HepG2 (cell line): ENCODE data around the gene BPHL. TPM values are rescaled to one million over a fixed set of nuclear protein-coding genes. Genes with fewer than 3 reads are reported as not detected.

ENCODE experiments used
- ARID4A ChIP-seq: sonication (generic); formaldehyde crosslinking; IDR thresholded peaks from 2 replicates; pipeline ENCODE4 v1.5.0; 2020; ENCODE audit warnings: mild to moderate bottlenecking, missing genetic modification reagents, borderline replicate concordance
- EHMT2 ChIP-seq: fragments of 200-600 bp; sonication (generic); IDR thresholded peaks from 2 replicates; pipeline ENCODE4 v1.7.0; 2017; ENCODE audit warnings: antibody characterized with exemption, low read depth, low read length, borderline replicate concordance
- HNRNPLL ChIP-seq: fragments of 200-400 bp; formaldehyde crosslinking; IDR thresholded peaks from 2 replicates; pipeline ENCODE4 v1.6.1; 2017; ENCODE audit warnings: mild to moderate bottlenecking, low read depth, low read length; ENCODE audit not compliant: poor library complexity, severe bottlenecking
- LRRFIP1 ChIP-seq: sonication (generic); formaldehyde crosslinking; conservative IDR thresholded peaks from 2 replicates; pipeline ENCODE4 v1.4.0; 2020; ENCODE audit warnings: missing genetic modification reagents
- PAWR ChIP-seq: sonication (generic); formaldehyde crosslinking; IDR thresholded peaks from 2 replicates; pipeline ENCODE4 v1.4.0; 2020; ENCODE audit warnings: missing genetic modification reagents, mild to moderate bottlenecking, borderline replicate concordance
- RERE ChIP-seq: IDR thresholded peaks from 2 replicates; pipeline ENCODE4 v1.6.1; 2016; ENCODE audit warnings: low read depth, missing genetic modification reagents, missing compliant biosample characterization
- SRSF9 ChIP-seq: fragments of 200-400 bp; formaldehyde crosslinking; IDR thresholded peaks from 2 replicates; pipeline ENCODE4 v1.6.1; 2018; ENCODE audit warnings: borderline replicate concordance, mild to moderate bottlenecking, low read depth, low read length; ENCODE audit not compliant: insufficient read depth, poor library complexity, severe bottlenecking
- ZFP91 ChIP-seq: sonication (generic); formaldehyde crosslinking; IDR thresholded peaks from 2 replicates; pipeline ENCODE4 v1.9.0; 2022; ENCODE audit warnings: missing genetic modification reagents, mild to moderate bottlenecking, borderline replicate concordance
- ZMAT3 ChIP-seq: sonication (generic); formaldehyde crosslinking; conservative IDR thresholded peaks from 2 replicates; pipeline ENCODE4 v1.7.0; 2021; ENCODE audit warnings: missing genetic modification reagents
- ZNF17 ChIP-seq: sonication (generic); formaldehyde crosslinking; IDR thresholded peaks from 2 replicates; pipeline ENCODE4 v1.5.0; 2020; ENCODE audit warnings: mild to moderate bottlenecking, missing genetic modification reagents
- ZNF224 ChIP-seq: sonication (generic); formaldehyde crosslinking; IDR thresholded peaks from 2 replicates; pipeline ENCODE4 v1.5.0; 2020; ENCODE audit warnings: mild to moderate bottlenecking, missing genetic modification reagents
- ZNF780A ChIP-seq: sonication (generic); formaldehyde crosslinking; IDR thresholded peaks from 2 replicates; pipeline ENCODE4 v1.8.0; 2022; ENCODE audit warnings: mild to moderate bottlenecking, missing genetic modification reagents, moderate library complexity
- polyA plus RNA-seq, 8 experiments: library from polyadenylated mRNA; depleted of rRNA in 3 of 8; stranded (reverse) in 7 of 8; unstranded in 1 of 8; fragments of >200 nt; fragmentation: Illumina TruSeq in 4 of 8; extraction: Trizol in 4 of 8; gene quantifications; 2 replicates each; pipeline versions ENCODE4 v1.2.1 to v1.2.3, GENCODE V29; 2011 to 2016; ENCODE audit warnings: low read depth in 4 of 8, missing spikeins in 1 of 8, mixed read lengths in 1 of 8; ENCODE audit not compliant: insufficient read depth in 1 of 8
- total RNA-seq, 5 experiments: library from RNA; depleted of rRNA; stranded (reverse); fragments of >200 nt; fragmentation: Illumina TruSeq; extraction: Trizol; gene quantifications; 2 replicates each; pipeline ENCODE4 v1.2.3, GENCODE V29; 2016; ENCODE audit warnings: low read depth in 1 of 5

BPHL gene
- total and polyA plus RNA-seq, 2 of the 13 experiments (the other 11 are each of a cell fraction or from before 2014, with no cell fraction given) = 37.8 to 39.5 TPM

- TF ChIP-seq ZFP91 (CRISPR knock-in tag) (peak; percentile 94), ZMAT3 (CRISPR knock-in tag) (peak; percentile 93), RERE (CRISPR knock-in tag) (peak; percentile 35; the same call in 1 of the 2 replicates), ARID4A (CRISPR knock-in tag) (peak; percentile 96), SRSF9 (no peak), EHMT2 (no peak), ZNF780A (CRISPR knock-in tag) (0 out of 2 replicates have a peak, but pooled peaks have one; percentile 59), ZNF17 (CRISPR knock-in tag) (no peak), ZNF224 (CRISPR knock-in tag) (peak; percentile 98), HNRNPLL (peak; percentile 85), LRRFIP1 (CRISPR knock-in tag) (no peak; the same call in 1 of the 2 replicates), PAWR (CRISPR knock-in tag) (peak; percentile 96; the same call in 1 of the 2 replicates)
Measured at GRCh38 chr6:3118353-3119039, at the start of gene BPHL (continued).
